Adipocyte (in vitro differentiated cells): ENCODE results near the gene NEURL1.
A peak's percentile ranks its signal among the peaks of the same experiment; 100 is the strongest.

ENCODE experiments used
- DNase-seq: peaks from one replicate; pipeline ENCODE4 v3.0.0-alpha.2; 2015; ENCODE audit warnings: low read depth
- H3K27me3 ChIP-seq: replicated peaks from 2 replicates; pipeline ENCODE4 v1.7.0; 2013; ENCODE audit warnings: mild to moderate bottlenecking, low read length, moderate library complexity; ENCODE audit not compliant: control insufficient read depth, insufficient read depth
- H3K36me3 ChIP-seq: 2 replicates; pipeline ENCODE4 v1.7.0; 2013; ENCODE audit warnings: low read length, mild to moderate bottlenecking, moderate library complexity; ENCODE audit not compliant: control insufficient read depth, insufficient read depth, severe bottlenecking
- H3K4me1 ChIP-seq: 2 replicates; pipeline ENCODE4 v1.7.0; 2013; ENCODE audit warnings: mild to moderate bottlenecking, low read length, moderate library complexity; ENCODE audit not compliant: control insufficient read depth, insufficient read depth
- H3K4me3 ChIP-seq: 2 replicates; pipeline ENCODE4 v1.7.0; 2013; ENCODE audit warnings: mild to moderate bottlenecking, low read length, moderate library complexity
- H3K9ac ChIP-seq: 2 replicates; pipeline ENCODE4 v1.7.0; 2013; ENCODE audit warnings: mild to moderate bottlenecking, low read length, moderate library complexity
- H3K9me3 ChIP-seq: 2 replicates; pipeline ENCODE4 v1.7.0; 2013; ENCODE audit warnings: mild to moderate bottlenecking, low read length, moderate library complexity; ENCODE audit not compliant: control insufficient read depth

NEURL1 gene

DNA sequence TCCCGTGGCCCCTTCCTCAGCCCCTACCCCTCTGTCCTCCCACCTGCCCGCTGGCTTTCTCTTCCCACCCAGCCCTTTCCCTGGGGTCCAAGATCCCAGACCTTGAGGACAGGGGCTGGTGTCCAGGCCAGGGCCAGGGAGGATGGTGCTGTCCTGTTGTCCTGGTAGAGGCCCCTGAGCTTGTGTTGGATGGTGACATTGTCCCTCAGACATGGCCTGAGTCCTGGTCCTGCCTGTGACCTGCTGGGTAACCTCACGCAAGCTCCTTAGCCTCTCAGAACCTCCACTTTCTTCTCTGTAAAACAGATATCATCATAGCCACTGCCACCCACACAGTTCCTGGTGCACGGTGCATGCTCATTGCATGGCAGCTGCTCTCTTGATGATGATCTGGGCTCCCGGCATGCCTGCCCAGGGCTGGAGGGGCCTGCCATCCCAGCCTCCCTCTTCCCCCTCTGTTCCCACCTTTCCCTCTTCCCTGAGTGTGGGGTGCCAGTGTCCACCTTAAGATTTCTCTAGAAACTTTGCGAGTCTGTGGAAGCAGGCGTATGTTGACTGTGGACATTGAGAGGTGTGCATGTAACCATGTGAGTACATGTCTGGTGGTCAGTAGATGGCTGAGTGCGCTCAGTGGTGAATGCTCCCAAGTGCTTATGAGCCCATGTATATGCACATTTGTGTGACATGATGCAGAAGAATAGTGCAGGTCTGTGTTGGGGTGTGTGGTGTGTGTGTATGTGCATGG, 60.4 kb downstream of the NEURL1 start:
- Histone ChIP-seq H3K36me3 (no peaks in the 10 kb centered on the region), H3K4me1 (no peaks in the 10 kb centered on the region), H3K4me3 (no peak overlapping the region), H3K9ac (no peak overlapping the region), H3K27me3 (peaks cover 73% of the 10 kb centered on the region), H3K9me3 (no peaks in the 10 kb centered on the region)
- no peak for DNase-seq

DNA sequence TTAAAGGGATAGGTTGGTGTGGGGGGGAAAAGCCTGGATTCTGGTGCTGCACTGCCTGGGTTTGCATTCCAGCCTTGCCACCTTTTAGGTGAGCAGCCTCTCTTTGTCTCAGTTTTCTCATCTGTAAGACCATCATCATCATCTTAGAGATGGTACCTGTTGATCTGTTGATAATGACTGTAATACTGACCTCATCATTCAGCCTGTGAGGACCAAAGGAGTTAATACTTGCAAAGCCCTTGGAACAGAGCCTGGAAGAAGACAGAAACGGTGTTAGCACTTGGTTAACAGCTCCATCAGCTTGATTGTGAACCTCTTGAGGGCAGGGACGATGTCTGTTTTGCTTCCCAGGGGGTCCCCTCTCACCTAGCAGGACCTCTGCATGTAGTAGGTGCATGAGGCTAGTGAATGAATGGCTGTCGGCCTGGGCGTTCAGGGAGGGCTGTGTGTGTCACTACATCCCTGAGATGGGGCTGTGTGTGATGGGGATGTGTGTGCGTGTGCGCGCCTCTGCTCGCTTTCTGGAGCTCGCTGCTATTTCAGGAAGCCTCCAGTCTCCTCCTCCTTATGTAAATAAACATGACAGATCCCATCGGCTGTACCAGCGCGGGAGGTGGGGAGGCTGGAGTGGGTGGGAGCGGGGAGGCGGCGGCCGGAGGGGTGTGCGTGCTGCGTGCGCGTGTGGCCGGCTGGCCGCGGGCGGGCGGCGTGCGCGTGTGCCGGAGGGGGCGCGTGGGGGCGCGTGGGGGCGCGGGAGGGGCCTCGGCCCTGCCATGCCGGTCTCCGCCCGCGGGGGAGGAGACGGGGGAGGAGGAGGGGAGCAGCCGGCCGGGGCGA, 61.2 kb downstream of the NEURL1 start:
- DNase-seq, result peak; percentile 76
- peaks cover 73% of the 10 kb centered on the region for H3K27me3 ChIP-seq

DNA sequence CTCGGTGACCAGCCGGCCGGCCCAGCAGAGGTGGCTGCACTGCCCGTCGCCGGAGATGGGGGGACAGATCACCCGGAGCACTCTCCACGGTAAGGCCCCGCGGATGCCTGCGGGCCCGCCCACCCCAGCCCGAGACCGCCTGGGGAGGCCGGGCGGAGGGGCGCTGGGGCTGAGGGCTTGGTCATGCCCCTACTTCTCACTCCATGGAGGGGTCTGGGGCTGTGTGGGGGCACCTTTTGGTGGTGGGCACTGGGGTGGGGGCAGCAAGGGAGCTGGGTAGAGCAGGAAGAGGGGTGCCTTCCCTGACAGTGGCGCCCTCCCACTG, 61.8 kb downstream of the NEURL1 start:
- H3K4me1 ChIP-seq, result no peaks in the 10 kb centered on the region

More for the DNA sequence above, 61.2 kb downstream of the NEURL1 start:
- Histone ChIP-seq H3K4me1 (no peaks in the 10 kb centered on the region), H3K4me3 (peak overlapping the region; percentile 43), H3K9me3 (no peaks in the 10 kb centered on the region), H3K36me3 (no peaks in the 10 kb centered on the region), H3K9ac (no peak overlapping the region)

DNA sequence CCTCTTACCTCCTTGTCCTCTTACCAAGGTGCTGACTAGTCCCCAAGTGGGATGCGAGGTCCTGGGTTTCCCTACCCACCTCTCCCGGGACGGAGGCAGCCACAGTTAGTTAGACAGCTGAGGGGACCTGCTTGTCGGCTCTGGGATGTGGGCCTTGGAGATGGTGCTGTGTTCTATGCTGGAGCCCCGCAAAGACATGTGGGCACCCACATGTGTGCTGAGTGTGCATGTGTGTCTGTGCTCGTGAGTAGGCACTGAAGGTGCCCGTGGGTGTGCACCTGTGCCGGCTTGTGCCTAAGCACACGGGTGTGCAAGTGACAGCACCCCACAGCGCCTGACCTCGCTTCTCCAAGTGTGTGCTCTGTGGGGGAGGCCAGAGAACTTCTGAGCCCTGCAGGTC, 62.2 kb downstream of the NEURL1 start:
- no peak overlapping the region for H3K9ac ChIP-seq
- no peaks in the 10 kb centered on the region for H3K36me3 ChIP-seq
- no peaks in the 10 kb centered on the region for H3K4me1 ChIP-seq
- peaks cover 73% of the 10 kb centered on the region for H3K27me3 ChIP-seq
- peaks cover 4% of the 10 kb centered on the region for H3K9me3 ChIP-seq
- DNase-seq, result no peak
- no peak overlapping the region for H3K4me3 ChIP-seq

More for the DNA sequence above, 61.8 kb downstream of the NEURL1 start:
- peaks cover under 1% of the 10 kb centered on the region for H3K9me3 ChIP-seq
- no peak overlapping the region for H3K4me3 ChIP-seq
- no peak for DNase-seq
- H3K27me3 ChIP-seq, result peaks cover 73% of the 10 kb centered on the region
- no peaks in the 10 kb centered on the region for H3K36me3 ChIP-seq
- H3K9ac ChIP-seq, result no peak overlapping the region

DNA sequence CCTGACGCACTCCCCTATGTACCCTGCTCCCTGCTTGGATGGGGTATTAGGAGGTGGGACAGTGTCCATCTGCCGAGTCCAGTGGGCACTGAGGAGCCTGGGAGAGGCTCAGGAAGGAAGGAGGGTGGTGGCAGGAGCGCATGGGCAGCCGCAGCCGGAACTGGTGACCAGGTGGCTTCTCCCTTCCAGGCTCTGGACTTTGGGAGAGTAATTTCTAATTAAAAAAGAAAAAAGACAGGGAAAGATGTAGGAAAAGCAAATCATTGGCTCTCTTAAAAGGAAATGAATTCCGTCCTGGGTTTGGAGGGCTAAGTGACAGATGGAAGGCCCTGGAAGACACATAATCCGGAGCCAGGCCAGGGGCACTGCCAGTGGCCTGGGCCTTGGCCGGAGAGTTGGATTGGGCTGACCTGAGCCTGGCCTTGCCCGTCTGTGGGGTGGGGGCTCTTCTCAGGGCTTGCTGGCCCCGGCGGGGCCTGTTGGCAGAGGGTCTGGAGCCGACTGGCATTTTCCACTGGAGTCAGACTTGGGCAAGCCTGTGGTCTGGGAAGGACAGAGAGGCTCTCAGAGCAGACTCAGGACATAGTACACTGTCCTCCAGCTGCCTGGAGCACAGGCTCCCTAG, 63.0 kb downstream of the NEURL1 start:
- H3K9ac ChIP-seq, result no peak overlapping the region
- H3K36me3 ChIP-seq, result no peaks in the 10 kb centered on the region
- no peaks in the 10 kb centered on the region for H3K4me1 ChIP-seq
- peaks cover 8% of the 10 kb centered on the region for H3K9me3 ChIP-seq
- DNase-seq, result no peak
- H3K27me3 ChIP-seq, result peaks cover 73% of the 10 kb centered on the region
- H3K4me3 ChIP-seq, result no peak overlapping the region

DNA sequence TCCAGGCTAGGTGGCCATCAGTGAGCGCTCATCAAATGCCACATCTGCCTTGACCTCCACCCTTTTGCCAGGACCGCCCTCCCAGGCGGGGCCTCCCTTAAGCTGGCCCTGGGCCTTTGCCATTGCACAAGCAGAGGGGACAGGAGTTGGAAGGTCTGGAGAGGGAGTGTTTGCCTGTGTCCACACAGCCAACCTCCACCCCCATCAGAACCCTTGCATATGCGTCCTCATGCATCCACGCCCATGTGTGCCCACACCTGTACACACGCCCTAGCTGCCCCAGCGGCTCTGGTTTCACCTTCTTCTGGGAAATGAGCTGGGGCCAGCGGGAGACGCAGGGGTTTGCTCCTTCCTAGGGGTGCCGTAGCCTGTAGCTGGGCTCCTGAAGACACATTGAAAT, 64.0 kb downstream of the NEURL1 start:
- peaks cover 8% of the 10 kb centered on the region for H3K9me3 ChIP-seq
- no peak for DNase-seq
- H3K27me3 ChIP-seq, result peaks cover 71% of the 10 kb centered on the region
- H3K4me1 ChIP-seq, result no peaks in the 10 kb centered on the region
- H3K4me3 ChIP-seq, result no peak overlapping the region
- no peak overlapping the region for H3K9ac ChIP-seq
- no peaks in the 10 kb centered on the region for H3K36me3 ChIP-seq

DNA sequence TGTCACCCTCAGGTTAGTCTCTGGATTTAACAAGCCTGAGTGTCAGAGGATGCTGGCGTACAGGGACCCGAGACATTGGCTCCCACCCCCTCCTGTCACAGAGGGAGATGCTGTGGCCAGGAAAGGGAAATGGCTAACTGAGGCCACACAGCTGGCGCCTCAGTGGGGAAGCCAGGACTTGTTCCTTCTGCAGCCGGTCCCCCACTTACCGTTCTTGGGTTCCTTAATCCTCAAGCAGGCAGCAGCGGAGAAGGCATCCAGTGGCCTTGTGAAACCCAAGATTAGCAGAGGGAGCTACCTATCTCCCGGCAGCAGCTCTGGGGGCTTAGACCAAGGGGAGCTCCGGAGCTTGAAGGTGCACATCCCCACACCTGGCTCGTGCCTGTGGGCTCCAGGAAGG, 65.4 kb downstream of the NEURL1 start:
- Histone ChIP-seq H3K9me3 (peaks cover 8% of the 10 kb centered on the region), H3K4me3 (no peak overlapping the region), H3K4me1 (no peaks in the 10 kb centered on the region), H3K36me3 (no peaks in the 10 kb centered on the region), H3K9ac (no peak overlapping the region), H3K27me3 (peaks cover 74% of the 10 kb centered on the region)
- DNase-seq, result no peak

DNA sequence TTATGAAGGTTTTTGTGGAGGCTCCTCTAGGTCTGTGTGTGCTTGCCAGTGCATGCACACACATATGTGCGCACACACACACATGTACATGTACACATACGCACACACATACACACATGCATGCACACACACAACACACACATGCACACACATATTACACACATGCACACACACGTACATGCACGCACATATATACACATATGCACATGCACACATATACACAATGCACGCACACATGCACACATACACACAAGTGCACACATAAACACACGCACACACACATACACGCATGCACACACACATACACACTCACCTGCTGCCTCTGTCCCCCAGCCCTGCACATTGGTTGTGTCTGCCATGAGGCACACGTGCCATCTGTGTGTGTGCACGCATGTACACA, 66.3 kb downstream of the NEURL1 start:
- peaks cover 8% of the 10 kb centered on the region for H3K9me3 ChIP-seq
- no peak overlapping the region for H3K9ac ChIP-seq
- no peak overlapping the region for H3K4me3 ChIP-seq
- no peaks in the 10 kb centered on the region for H3K4me1 ChIP-seq
- DNase-seq, result no peak
- peaks cover 74% of the 10 kb centered on the region for H3K27me3 ChIP-seq
- no peaks in the 10 kb centered on the region for H3K36me3 ChIP-seq

DNA sequence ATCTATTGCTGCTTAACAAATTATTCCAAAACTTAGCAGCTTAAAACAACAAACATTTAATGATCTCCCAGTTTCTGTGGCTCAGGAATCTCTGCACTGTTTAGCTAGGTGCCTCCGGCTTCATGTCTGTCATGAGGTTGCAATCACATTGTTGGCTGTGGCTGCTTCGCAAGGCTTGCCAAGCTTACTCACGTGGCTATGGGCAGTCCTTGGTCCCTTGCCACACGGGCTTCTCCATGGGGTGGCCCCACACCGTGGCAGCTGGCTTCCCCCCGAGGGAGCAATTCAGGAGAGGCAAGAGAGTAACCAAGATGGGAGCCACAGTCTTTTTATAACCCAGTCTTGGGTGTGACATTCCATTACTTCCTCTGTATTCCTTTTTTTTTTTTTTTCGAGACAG, 67.4 kb downstream of the NEURL1 start:
- Histone ChIP-seq H3K9ac (no peak overlapping the region), H3K27me3 (peaks cover 74% of the 10 kb centered on the region), H3K4me3 (no peak overlapping the region), H3K9me3 (peaks cover 8% of the 10 kb centered on the region), H3K36me3 (no peaks in the 10 kb centered on the region), H3K4me1 (no peaks in the 10 kb centered on the region)
- DNase-seq, result no peak

DNA sequence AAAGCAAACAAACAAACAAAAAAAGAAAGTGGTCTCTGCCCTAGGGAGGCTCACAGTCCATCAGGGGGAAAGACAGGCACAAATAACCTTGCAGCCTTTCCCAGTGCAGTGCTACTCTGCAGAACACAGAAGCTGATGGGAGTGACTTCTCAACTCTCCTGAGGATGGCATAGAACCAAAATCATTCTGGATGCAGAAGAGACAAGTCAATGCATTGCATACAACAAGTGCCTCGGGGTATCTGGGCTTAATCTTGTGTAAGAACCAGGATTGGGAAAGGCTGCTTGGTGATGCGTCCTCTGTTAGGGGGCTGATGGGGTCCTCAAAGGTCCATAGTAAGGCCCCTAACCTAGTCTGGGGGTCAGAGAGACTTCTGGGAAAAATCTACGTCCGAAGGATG, 68.9 kb downstream of the NEURL1 start:
- peaks cover 8% of the 10 kb centered on the region for H3K9me3 ChIP-seq
- peak; percentile 48 for DNase-seq
- H3K27me3 ChIP-seq, result peaks cover 73% of the 10 kb centered on the region
- no peak overlapping the region for H3K4me3 ChIP-seq
- no peaks in the 10 kb centered on the region for H3K4me1 ChIP-seq
- no peaks in the 10 kb centered on the region for H3K36me3 ChIP-seq
- H3K9ac ChIP-seq, result no peak overlapping the region
